ENCODE results near the gene MOCS1. TPM values are rescaled to one million over a fixed set of nuclear protein-coding genes. Genes with fewer than 3 reads are reported as not detected.

The MOCS1 gene
- total RNA-seq, 1 donor from 2014 or later, result 11.3 TPM

GRCh38 chr6:39926668-39927067, 7.6 kb downstream of the MOCS1 start:
- no peak overlapping the region for H3K4me2 ChIP-seq
- no peaks in the 10 kb centered on the region for H3K36me3 ChIP-seq
- TF ChIP-seq CTCF (IDR thresholded peaks at IDR 0.05) (no peak), EZH2phosphoT487 (IDR thresholded peaks at IDR 0.05) (no peak), EZH2 (IDR thresholded peaks at IDR 0.05) (no peak)
- H3K9me3 ChIP-seq (ENCODE audit: low read depth), result no peaks in the 10 kb centered on the region
- Mint-ChIP-seq H3K27ac (no peak overlapping the region), H3K4me1 (no peaks in the 10 kb centered on the region), H3K27me3 (ENCODE audit: insufficient read depth, low read depth) (no peaks in the 10 kb centered on the region), H3K9me3 (peaks cover 2% of the 10 kb centered on the region), H3K36me3 (peaks cover 18% of the 10 kb centered on the region), H3K4me3 (no peak overlapping the region)
- no peak overlapping the region for H3K27ac ChIP-seq
- no peaks in the 10 kb centered on the region for H3F3A ChIP-seq (ENCODE audit: low read depth)
- no peaks in the 10 kb centered on the region for H3K79me2 ChIP-seq (ENCODE audit: low read depth)
- H3K4me3 ChIP-seq, result no peak overlapping the region
- no peak overlapping the region for H2AFZ ChIP-seq (replicated peaks)
- DNase-seq (ENCODE audit: low spot score), result no peak
- H3K27me3 ChIP-seq, result no peaks in the 10 kb centered on the region
- no peaks in the 10 kb centered on the region for H4K20me1 ChIP-seq (ENCODE audit: low read depth)
- H3K4me1 ChIP-seq, result no peaks in the 10 kb centered on the region
- H3K9ac ChIP-seq, result no peak overlapping the region

GRCh38 chr6:39925931-39926290, 8.4 kb downstream of the MOCS1 start:
- no peak overlapping the region for H3K4me3 ChIP-seq
- H3K9ac ChIP-seq, result no peak overlapping the region
- no peak for DNase-seq (ENCODE audit: low spot score)
- Mint-ChIP-seq H3K9me3 (peaks cover 2% of the 10 kb centered on the region), H3K36me3 (peaks cover 21% of the 10 kb centered on the region), H3K4me1 (no peaks in the 10 kb centered on the region), H3K27me3 (ENCODE audit: insufficient read depth, low read depth) (no peaks in the 10 kb centered on the region), H3K4me3 (no peak overlapping the region), H3K27ac (no peak overlapping the region)
- no peaks in the 10 kb centered on the region for H3K9me3 ChIP-seq (ENCODE audit: low read depth)
- H3K4me2 ChIP-seq, result no peak overlapping the region
- no peaks in the 10 kb centered on the region for H3K4me1 ChIP-seq
- H3K27me3 ChIP-seq, result no peaks in the 10 kb centered on the region
- no peaks in the 10 kb centered on the region for H3F3A ChIP-seq (ENCODE audit: low read depth)
- TF ChIP-seq CTCF (IDR thresholded peaks at IDR 0.05) (no peak), EZH2phosphoT487 (IDR thresholded peaks at IDR 0.05) (no peak), EZH2 (IDR thresholded peaks at IDR 0.05) (no peak)
- H3K27ac ChIP-seq, result no peak overlapping the region
- no peaks in the 10 kb centered on the region for H3K36me3 ChIP-seq
- H2AFZ ChIP-seq (replicated peaks), result no peak overlapping the region
- no peaks in the 10 kb centered on the region for H3K79me2 ChIP-seq (ENCODE audit: low read depth)
- no peaks in the 10 kb centered on the region for H4K20me1 ChIP-seq (ENCODE audit: low read depth)

- Histone ChIP-seq H3K36me3 (no peaks in the 10 kb centered on the region), H3K4me3 (no peak overlapping the region), H3K9me3 (ENCODE audit: low read depth) (no peaks in the 10 kb centered on the region), H3F3A (ENCODE audit: low read depth) (no peaks in the 10 kb centered on the region), H3K4me2 (no peak overlapping the region), H3K4me1 (no peaks in the 10 kb centered on the region), H3K27ac (no peak overlapping the region), H4K20me1 (ENCODE audit: low read depth) (no peaks in the 10 kb centered on the region), H3K9ac (no peak overlapping the region), H3K79me2 (ENCODE audit: low read depth) (no peaks in the 10 kb centered on the region), H3K27me3 (no peaks in the 10 kb centered on the region), H2AFZ (replicated peaks) (no peak overlapping the region)
- Mint-ChIP-seq H3K4me3 (no peak overlapping the region), H3K9me3 (peaks cover 2% of the 10 kb centered on the region), H3K4me1 (no peaks in the 10 kb centered on the region), H3K36me3 (peaks cover 21% of the 10 kb centered on the region), H3K27me3 (ENCODE audit: insufficient read depth, low read depth) (no peaks in the 10 kb centered on the region), H3K27ac (peak overlapping the region; percentile 29)
- no peak for DNase-seq (ENCODE audit: low spot score)
- TF ChIP-seq EZH2 (IDR thresholded peaks at IDR 0.05) (no peak), CTCF (IDR thresholded peaks at IDR 0.05) (no peak), EZH2phosphoT487 (IDR thresholded peaks at IDR 0.05) (no peak)
These were observed 8.9 kb downstream of the MOCS1 start for GRCh38 chr6:39925191-39925930.
